ENCODE data around the gene NEK8. TPM values are rescaled to one million over a fixed set of nuclear protein-coding genes. Genes with fewer than 3 reads are reported as not detected.

NEK8 gene
- total RNA-seq, result 2.2 TPM
- 5.1 TPM for polyA plus RNA-seq
- long read RNA-seq, donor 1, result 0 reads
- long read RNA-seq, donor 2, result 0 reads
- long read RNA-seq, donor 3, partial matches to known transcripts, result 0 of 1 reads
- long read RNA-seq, donor 3, other reads (novel, unspliced or antisense), result 0 of 1 reads
- long read RNA-seq, donor 4, partial matches to known transcripts, result 0 of 1 reads
- long read RNA-seq, donor 4, other reads (novel, unspliced or antisense), result 0 of 1 reads
- long read RNA-seq, donor 5, partial matches to known transcripts, result 13 of 15 reads
- long read RNA-seq, donor 5, other reads (novel, unspliced or antisense), result 0 of 15 reads
- long read RNA-seq, donor 6, partial matches to known transcripts, result 0 of 2 reads
- long read RNA-seq, donor 6, other reads (novel, unspliced or antisense), result 0 of 2 reads
- long read RNA-seq, donor 7, result 0 reads
- long read RNA-seq, donor 8, result 0 reads
- long read RNA-seq, donor 9, partial matches to known transcripts, result 0 of 1 reads
- long read RNA-seq, donor 9, other reads (novel, unspliced or antisense), result 0 of 1 reads
- long read RNA-seq, donor 10, result 0 reads

GRCh38 chr17:28728364-28729200 is at the start of gene NEK8:
Gene NEK8 (plus strand): TSS chr17:28728788. CDS start chr17:28728814, 26 bp downstream.
- WGBS, result under 1% methylated on average over 64 of the region's 64 CpGs
- Histone ChIP-seq H3K27ac (ENCODE audit: low read depth in 1 of 2, low read length in 1 of 2) (peak within 1 kb of the TSS; percentile 99 to 100), H3K36me3 (ENCODE audit: control insufficient read depth in 2 of 2, insufficient read depth in 2 of 2, low read length in 1 of 2) (peaks cover 12 to 17% of the 10 kb centered on the region in 2 donors), H3K4me3 (ENCODE audit: low read length in 2 of 2) (peak within 1 kb of the TSS; percentile 91), H3K4me1 (ENCODE audit: control insufficient read depth in 2 of 2, insufficient read depth in 2 of 2, low read length in 2 of 2) (peaks cover 16 to 40% of the 10 kb centered on the region in 2 donors), H3K27me3 (ENCODE audit: control insufficient read depth in 2 of 2, insufficient read depth in 1 of 2, low read length in 1 of 2) (peaks cover 0 to 8% of the 10 kb centered on the region in 2 donors), H3K9me3 (ENCODE audit: control insufficient read depth in 2 of 2, insufficient read depth in 1 of 2, low read length in 1 of 2) (peaks cover 0 to 6% of the 10 kb centered on the region in 2 donors)
- peak; percentile 84 to 97 (median 92) for DNase-seq (ENCODE audit: low read depth in 6 of 9, low spot score in 9 of 9)

DNA sequence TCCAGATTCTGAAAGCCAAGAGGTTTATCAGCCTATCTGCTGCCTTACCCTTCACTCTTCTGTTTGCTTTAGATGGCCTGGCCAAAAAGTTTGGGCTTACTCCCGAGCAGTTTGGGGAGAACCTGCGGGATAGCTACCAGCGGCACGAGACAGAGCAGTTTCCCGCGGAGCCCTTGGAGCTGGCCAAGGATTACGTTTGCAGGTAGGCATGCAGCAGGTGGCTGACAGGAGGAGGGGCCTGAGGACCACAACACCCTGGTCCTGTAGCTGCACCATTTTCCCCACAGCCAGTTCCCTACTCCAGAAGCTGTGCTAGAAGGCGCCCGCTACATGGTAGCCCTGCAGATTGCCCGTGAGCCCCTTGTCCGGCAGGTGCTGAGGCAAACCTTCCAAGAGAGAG is 45.9 kb upstream of the NEK8 start:
- DNase-seq (ENCODE audit: low read depth in 6 of 9, low spot score in 9 of 9), result no peak
- peaks cover 81 to 93% of the 10 kb centered on the region in 2 donors for H3K36me3 ChIP-seq (ENCODE audit: control insufficient read depth in 2 of 2, insufficient read depth in 2 of 2, low read length in 1 of 2)
- WGBS, result 98% methylated on average over 11 of the region's 11 CpGs
- no peaks in the 10 kb centered on the region for H3K4me1 ChIP-seq (ENCODE audit: control insufficient read depth in 2 of 2, insufficient read depth in 2 of 2, low read length in 2 of 2)
- no peaks in the 10 kb centered on the region for H3K9me3 ChIP-seq (ENCODE audit: control insufficient read depth in 2 of 2, insufficient read depth in 1 of 2, low read length in 1 of 2)
- no peak overlapping the region for H3K4me3 ChIP-seq (ENCODE audit: low read length in 2 of 2)
- no peak overlapping the region for H3K27ac ChIP-seq (ENCODE audit: low read depth in 1 of 2, low read length in 1 of 2)
- H3K27me3 ChIP-seq (ENCODE audit: control insufficient read depth in 2 of 2, insufficient read depth in 1 of 2, low read length in 1 of 2), result no peaks in the 10 kb centered on the region

DNA sequence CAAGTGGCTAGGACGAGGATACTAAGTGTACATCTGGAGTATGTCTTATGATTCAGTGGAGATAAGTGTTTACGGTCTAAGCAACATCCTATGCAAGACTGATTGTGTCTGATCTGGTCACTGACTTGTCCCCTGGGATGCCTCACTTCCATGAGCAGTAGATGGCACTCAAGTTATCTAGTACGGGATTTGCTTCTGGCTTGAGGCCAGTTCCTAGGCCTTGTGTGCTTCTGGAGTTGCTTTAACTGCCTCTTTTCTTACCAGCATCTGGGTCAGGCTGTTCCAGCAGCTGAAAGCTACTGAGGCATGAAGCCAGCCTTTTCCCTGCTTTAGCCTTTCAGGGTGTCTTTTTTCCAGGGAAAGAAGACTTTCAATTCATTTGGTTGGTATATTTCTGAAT is 43.6 kb upstream of the NEK8 start:
- Histone ChIP-seq H3K4me1 (ENCODE audit: control insufficient read depth in 2 of 2, insufficient read depth in 2 of 2, low read length in 2 of 2) (no peaks in the 10 kb centered on the region), H3K27me3 (ENCODE audit: control insufficient read depth in 2 of 2, insufficient read depth in 1 of 2, low read length in 1 of 2) (no peaks in the 10 kb centered on the region), H3K27ac (ENCODE audit: low read depth in 1 of 2, low read length in 1 of 2) (no peak overlapping the region), H3K36me3 (ENCODE audit: control insufficient read depth in 2 of 2, insufficient read depth in 2 of 2, low read length in 1 of 2) (peaks cover 84 to 95% of the 10 kb centered on the region in 2 donors), H3K4me3 (ENCODE audit: low read length in 2 of 2) (no peak overlapping the region), H3K9me3 (ENCODE audit: control insufficient read depth in 2 of 2, insufficient read depth in 1 of 2, low read length in 1 of 2) (no peaks in the 10 kb centered on the region)
- WGBS, result 88% methylated on average over 3 of the region's 3 CpGs
- DNase-seq (ENCODE audit: low read depth in 6 of 9, low spot score in 9 of 9), result no peak

GRCh38 chr17:28685366-28685765 is 43.2 kb upstream of the NEK8 start:
- no peak for DNase-seq (ENCODE audit: low read depth in 6 of 9, low spot score in 9 of 9)
- H3K9me3 ChIP-seq (ENCODE audit: control insufficient read depth in 2 of 2, insufficient read depth in 1 of 2, low read length in 1 of 2), result no peaks in the 10 kb centered on the region
- no peaks in the 10 kb centered on the region for H3K4me1 ChIP-seq (ENCODE audit: control insufficient read depth in 2 of 2, insufficient read depth in 2 of 2, low read length in 2 of 2)
- H3K27ac ChIP-seq (ENCODE audit: low read depth in 1 of 2, low read length in 1 of 2), result no peak overlapping the region
- peaks cover 88 to 97% of the 10 kb centered on the region in 2 donors for H3K36me3 ChIP-seq (ENCODE audit: control insufficient read depth in 2 of 2, insufficient read depth in 2 of 2, low read length in 1 of 2)
- no peaks in the 10 kb centered on the region for H3K27me3 ChIP-seq (ENCODE audit: control insufficient read depth in 2 of 2, insufficient read depth in 1 of 2, low read length in 1 of 2)
- WGBS, result over 99% methylated on average over 5 of the region's 5 CpGs
- H3K4me3 ChIP-seq (ENCODE audit: low read length in 2 of 2), result no peak overlapping the region

- 96% methylated on average over 4 of the region's 4 CpGs for WGBS
These were observed 42.3 kb upstream of the NEK8 start for GRCh38 chr17:28686296-28686695.

GRCh38 chr17:28688481-28688880 is 40.1 kb upstream of the NEK8 start:
- no peak for DNase-seq (ENCODE audit: low read depth in 6 of 9, low spot score in 9 of 9)
- Histone ChIP-seq H3K9me3 (ENCODE audit: control insufficient read depth in 2 of 2, insufficient read depth in 1 of 2, low read length in 1 of 2) (no peaks in the 10 kb centered on the region), H3K36me3 (ENCODE audit: control insufficient read depth in 2 of 2, insufficient read depth in 2 of 2, low read length in 1 of 2) (peaks cover 75 to 84% of the 10 kb centered on the region in 2 donors), H3K4me1 (ENCODE audit: control insufficient read depth in 2 of 2, insufficient read depth in 2 of 2, low read length in 2 of 2) (no peaks in the 10 kb centered on the region), H3K27me3 (ENCODE audit: control insufficient read depth in 2 of 2, insufficient read depth in 1 of 2, low read length in 1 of 2) (no peaks in the 10 kb centered on the region), H3K27ac (ENCODE audit: low read depth in 1 of 2, low read length in 1 of 2) (no peak overlapping the region), H3K4me3 (ENCODE audit: low read length in 2 of 2) (no peak overlapping the region)
- over 99% methylated on average over 4 of the region's 4 CpGs for WGBS

More at GRCh38 chr17:28686296-28686695, 42.3 kb upstream of the NEK8 start:
- no peaks in the 10 kb centered on the region for H3K4me1 ChIP-seq (ENCODE audit: control insufficient read depth in 2 of 2, insufficient read depth in 2 of 2, low read length in 2 of 2)
- no peaks in the 10 kb centered on the region for H3K27me3 ChIP-seq (ENCODE audit: control insufficient read depth in 2 of 2, insufficient read depth in 1 of 2, low read length in 1 of 2)
- no peaks in the 10 kb centered on the region for H3K9me3 ChIP-seq (ENCODE audit: control insufficient read depth in 2 of 2, insufficient read depth in 1 of 2, low read length in 1 of 2)
- no peak overlapping the region for H3K27ac ChIP-seq (ENCODE audit: low read depth in 1 of 2, low read length in 1 of 2)
- DNase-seq (ENCODE audit: low read depth in 6 of 9, low spot score in 9 of 9), result no peak
- peaks cover 88 to 97% of the 10 kb centered on the region in 2 donors for H3K36me3 ChIP-seq (ENCODE audit: control insufficient read depth in 2 of 2, insufficient read depth in 2 of 2, low read length in 1 of 2)
- no peak overlapping the region for H3K4me3 ChIP-seq (ENCODE audit: low read length in 2 of 2)

GRCh38 chr17:28689011-28689410 is 39.6 kb upstream of the NEK8 start:
- over 99% methylated on average over 3 of the region's 3 CpGs for WGBS

GRCh38 chr17:28693869-28694268 is 34.7 kb upstream of the NEK8 start:
- H3K27ac ChIP-seq (ENCODE audit: low read depth in 1 of 2, low read length in 1 of 2), result no peak overlapping the region
- no peak for DNase-seq (ENCODE audit: low read depth in 6 of 9, low spot score in 9 of 9)

More at GRCh38 chr17:28689011-28689410, 39.6 kb upstream of the NEK8 start:
- H3K9me3 ChIP-seq (ENCODE audit: control insufficient read depth in 2 of 2, insufficient read depth in 1 of 2, low read length in 1 of 2), result no peaks in the 10 kb centered on the region
- H3K27ac ChIP-seq (ENCODE audit: low read depth in 1 of 2, low read length in 1 of 2), result no peak overlapping the region
- no peaks in the 10 kb centered on the region for H3K4me1 ChIP-seq (ENCODE audit: control insufficient read depth in 2 of 2, insufficient read depth in 2 of 2, low read length in 2 of 2)
- no peak for DNase-seq (ENCODE audit: low read depth in 6 of 9, low spot score in 9 of 9)
- peaks cover 76 to 84% of the 10 kb centered on the region in 2 donors for H3K36me3 ChIP-seq (ENCODE audit: control insufficient read depth in 2 of 2, insufficient read depth in 2 of 2, low read length in 1 of 2)
- H3K27me3 ChIP-seq (ENCODE audit: control insufficient read depth in 2 of 2, insufficient read depth in 1 of 2, low read length in 1 of 2), result no peaks in the 10 kb centered on the region
- H3K4me3 ChIP-seq (ENCODE audit: low read length in 2 of 2), result no peak overlapping the region

More at GRCh38 chr17:28693869-28694268, 34.7 kb upstream of the NEK8 start:
- no peaks in the 10 kb centered on the region for H3K4me1 ChIP-seq (ENCODE audit: control insufficient read depth in 2 of 2, insufficient read depth in 2 of 2, low read length in 2 of 2)
- peaks cover 83 to 85% of the 10 kb centered on the region in 2 donors for H3K36me3 ChIP-seq (ENCODE audit: control insufficient read depth in 2 of 2, insufficient read depth in 2 of 2, low read length in 1 of 2)
- H3K27me3 ChIP-seq (ENCODE audit: control insufficient read depth in 2 of 2, insufficient read depth in 1 of 2, low read length in 1 of 2), result no peaks in the 10 kb centered on the region
- WGBS, result 98% methylated on average over 1 of the region's 1 CpG
- no peaks in the 10 kb centered on the region for H3K9me3 ChIP-seq (ENCODE audit: control insufficient read depth in 2 of 2, insufficient read depth in 1 of 2, low read length in 1 of 2)
- H3K4me3 ChIP-seq (ENCODE audit: low read length in 2 of 2), result no peak overlapping the region
